Stimulated activated CD4-positive, alpha-beta T cell treated with anti-CD3 and anti-CD28 coated beads, Interleukin-4, amount 100 ng/mL, for 1 hour (primary cell): Measurements from ENCODE around the gene MYL6.
A peak's percentile ranks its signal among the peaks of the same experiment; 100 is the strongest.
"Not testable (repeated sequence)": the region's sequence is repeated elsewhere in the genome, so short reads cannot be mapped to it uniquely, and the experiment has no call there.

Experiments used
- DNase-seq: peaks from one replicate; pipeline ENCODE4 v3.0.0-alpha.2; 2020

Gene MYL6

DNA sequence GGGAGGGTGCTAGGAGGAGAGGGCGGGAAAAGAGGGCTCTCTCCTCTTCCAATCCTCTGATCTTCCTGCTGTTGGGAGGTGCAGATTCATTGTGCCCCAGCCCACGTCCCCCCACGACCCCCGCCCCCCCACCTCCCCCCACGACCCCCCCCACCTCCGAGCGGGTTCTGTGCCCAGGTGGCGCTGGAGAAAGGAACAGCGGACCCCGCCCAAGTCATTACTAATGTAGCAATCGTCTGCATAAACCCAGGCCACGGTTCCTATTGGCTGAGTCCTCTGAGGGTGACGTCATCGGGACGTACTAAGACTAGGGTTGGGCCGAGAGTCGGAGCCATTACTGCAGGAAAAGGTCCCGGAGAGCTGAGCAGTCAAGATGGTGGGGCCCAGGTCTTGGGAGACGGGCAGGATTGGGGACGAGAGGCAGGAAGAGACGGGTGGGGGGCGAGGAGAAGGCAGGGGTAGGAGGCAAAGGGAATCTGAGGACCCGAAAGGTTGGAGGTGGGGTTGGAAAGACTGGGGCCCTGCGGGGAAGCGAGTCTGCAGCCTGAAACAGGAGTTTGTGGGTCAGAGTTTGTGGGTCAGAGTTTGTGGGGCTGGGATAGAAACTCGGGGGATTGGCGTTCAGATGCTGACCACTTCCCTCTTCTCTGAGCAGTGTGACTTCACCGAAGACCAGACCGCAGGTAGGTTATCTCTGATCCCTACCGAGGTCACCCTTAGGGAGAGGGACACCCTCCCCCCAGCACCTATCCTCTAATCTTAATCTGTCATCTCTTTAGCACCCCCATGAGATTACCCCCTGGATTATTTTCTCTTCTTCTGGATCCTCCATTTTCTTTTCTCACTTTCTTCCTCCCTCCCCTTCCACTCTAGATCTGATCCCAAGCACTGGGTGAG is at the start of gene MYL6:
TSS of gene MYL6 (plus strand) at position 331 of the 897 bp plus-strand sequence. CDS start at position 374, 43 bp downstream.
- peak; percentile 83 for DNase-seq

DNA sequence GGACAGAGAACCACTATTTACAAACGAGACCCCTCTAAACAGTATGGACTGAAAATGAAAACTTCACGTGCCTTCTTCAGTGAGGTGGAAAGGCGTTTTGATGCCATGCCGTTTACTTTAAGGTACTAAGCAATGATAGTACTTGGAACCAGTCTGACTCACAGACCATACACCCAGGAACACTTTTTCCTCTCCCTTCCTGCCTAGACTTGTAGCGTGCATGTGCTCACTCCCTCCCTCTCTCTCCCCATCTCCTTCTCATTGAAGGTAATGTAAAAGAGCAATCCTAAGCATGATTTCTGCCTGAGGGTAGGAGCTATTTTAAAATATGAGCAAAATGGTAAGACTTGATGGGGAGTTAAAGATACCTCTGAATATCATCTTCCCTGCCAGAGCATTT is 47.6 kb upstream of the MYL6 start:
- DNase-seq: no peak

DNA sequence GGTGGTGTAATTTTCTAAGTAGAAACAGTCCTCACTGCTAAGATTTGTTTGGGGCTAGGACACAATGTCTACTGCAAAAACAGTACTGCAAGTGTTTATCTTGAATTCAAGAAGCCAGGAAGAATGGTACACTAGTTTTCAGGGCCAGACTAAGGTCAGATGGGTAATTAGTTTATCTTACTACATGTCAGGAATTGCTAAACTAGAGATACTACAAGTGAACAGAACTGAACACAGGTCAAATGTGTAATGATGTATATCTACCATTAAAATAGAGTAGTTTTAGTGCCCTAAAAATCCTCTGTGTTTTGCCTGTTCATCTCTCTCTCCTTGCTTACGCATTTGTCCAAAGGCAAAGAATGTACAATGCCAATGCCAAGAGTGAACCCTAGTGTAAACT is 44.1 kb upstream of the MYL6 start:
- DNase-seq: no peak

DNA sequence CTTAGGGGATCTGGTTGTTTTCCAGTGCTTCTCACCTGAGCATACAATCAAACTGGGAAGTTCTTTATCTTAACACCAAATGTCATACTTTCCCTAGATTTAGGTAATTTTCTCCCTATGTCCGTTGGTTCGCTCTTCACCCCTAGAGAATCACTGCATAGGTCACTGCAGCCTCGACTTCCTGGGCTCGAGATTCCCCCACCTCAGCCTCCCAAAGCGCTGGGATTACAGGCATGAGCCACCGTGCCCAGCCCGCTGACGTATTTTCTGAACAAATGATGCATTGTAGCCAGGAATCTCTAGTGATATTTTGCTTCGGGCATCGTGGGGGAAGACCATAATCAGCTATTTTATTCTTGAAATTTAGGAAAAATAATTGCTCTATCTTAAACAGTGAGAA is 42.8 kb upstream of the MYL6 start:
- no peak for DNase-seq

DNA sequence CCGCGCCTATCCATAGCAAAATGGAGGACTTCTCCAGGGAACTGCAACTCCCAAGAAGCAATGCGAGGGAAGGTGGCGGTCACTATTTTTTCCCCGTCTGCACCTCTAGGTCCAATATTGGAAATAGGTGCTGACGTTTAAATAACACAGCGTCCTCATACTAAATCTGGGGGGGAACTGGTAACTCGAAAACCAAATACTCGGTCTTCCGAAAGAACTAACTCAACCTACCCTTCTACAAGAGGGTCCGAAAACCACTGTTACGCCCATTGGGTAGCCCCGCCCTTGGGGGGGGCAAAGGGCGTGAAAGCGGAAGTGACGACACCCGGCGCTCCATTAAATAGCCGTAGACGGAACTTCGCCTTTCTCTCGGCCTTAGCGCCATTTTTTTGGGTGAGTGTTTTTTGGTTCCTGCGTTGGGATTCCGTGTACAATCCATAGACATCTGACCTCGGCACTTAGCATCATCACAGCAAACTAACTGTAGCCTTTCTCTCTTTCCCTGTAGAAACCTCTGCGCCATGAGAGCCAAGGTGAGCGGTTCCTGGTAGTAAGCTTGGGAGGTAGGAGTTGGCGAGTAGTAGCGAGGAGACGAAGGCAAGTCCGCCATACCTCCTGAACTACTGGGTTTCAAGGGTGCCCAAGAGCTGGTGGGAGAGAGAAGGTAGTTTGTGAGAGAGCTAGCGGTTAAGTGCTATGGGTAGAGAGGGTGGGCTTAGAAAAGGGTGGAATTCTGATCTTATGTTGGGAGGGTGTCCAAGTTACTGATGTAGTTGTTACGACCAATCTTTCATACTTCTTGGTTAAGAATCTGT is 41.7 kb upstream of the MYL6 start, which contains the start of gene RPL41:
TSS of gene RPL41 (plus strand) at position 367 of the 815 bp plus-strand sequence.
- DNase-seq: peak; percentile 91

DNA sequence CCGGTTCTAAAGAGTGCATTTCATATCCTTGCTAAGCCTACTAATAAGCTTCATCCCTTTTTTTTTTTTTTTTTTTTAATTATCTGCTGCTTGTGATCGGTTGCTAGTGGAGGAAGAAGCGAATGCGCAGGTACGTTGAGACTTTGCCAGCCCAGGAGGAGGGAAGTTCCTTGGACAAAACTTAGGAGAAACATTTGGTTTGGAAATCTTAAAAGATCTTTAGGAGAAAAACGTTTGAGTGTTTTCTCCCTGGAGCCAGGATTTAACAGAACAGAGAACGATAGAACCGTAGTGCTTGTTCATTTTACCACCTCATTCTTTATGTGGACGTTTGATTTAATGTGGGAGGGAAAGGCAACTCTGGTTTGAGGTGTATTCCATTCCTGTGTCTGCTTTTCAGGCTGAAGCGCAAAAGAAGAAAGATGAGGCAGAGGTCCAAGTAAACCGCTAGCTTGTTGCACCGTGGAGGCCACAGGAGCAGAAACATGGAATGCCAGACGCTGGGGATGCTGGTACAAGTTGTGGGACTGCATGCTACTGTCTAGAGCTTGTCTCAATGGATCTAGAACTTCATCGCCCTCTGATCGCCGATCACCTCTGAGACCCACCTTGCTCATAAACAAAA is 41.0 kb upstream of the MYL6 start:
- DNase-seq: not testable (repeated sequence)

DNA sequence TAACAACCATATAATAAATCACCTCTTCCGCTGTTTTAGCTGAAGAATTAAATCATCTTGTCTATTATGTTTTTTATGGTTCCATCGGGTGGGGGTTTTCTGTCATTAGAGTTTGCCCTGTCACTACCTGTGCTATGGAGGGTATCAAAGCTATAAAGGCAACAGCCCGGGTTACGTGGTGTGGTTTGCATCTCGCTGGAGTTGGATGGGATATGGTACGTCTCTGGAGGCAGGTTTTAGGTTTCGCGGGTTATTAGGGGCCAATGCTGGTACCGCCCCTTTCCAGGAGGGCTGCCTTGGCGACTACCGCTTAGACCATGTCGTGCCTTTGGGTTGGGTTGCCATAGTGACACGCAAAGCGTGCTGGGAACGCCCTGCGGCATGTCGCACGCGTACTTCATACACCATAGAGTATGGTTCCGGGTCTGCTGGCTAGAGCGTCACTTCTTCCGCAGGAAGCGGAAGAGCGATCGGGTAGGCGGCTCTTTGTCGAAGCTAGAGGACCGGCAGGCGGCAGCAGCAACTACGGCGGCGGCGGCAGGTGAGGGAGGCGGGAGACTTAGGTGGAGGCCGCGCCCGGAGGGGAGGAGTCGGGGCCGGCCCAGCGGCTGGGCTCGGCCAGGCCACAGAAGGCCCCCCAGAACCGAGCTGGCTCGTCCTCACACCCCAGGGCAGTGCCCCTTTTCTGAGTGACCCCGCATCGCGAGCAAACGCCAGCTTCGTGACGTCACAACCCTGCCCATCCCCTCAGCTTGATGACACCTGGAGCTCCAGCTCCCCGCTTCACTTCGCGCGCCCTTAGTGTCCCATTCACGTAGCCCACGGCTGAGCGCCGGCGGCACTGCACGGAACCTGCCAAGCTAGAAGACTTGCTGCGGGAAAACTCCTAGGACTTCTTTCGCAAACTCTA is 40.1 kb upstream of the MYL6 start, which contains the start of gene ZC3H10:
TSS of gene ZC3H10 (plus strand) at position 489 of the 910 bp plus-strand sequence. CDS start 2,297 bp downstream, outside the sequence.
- DNase-seq: peak; percentile 94

DNA sequence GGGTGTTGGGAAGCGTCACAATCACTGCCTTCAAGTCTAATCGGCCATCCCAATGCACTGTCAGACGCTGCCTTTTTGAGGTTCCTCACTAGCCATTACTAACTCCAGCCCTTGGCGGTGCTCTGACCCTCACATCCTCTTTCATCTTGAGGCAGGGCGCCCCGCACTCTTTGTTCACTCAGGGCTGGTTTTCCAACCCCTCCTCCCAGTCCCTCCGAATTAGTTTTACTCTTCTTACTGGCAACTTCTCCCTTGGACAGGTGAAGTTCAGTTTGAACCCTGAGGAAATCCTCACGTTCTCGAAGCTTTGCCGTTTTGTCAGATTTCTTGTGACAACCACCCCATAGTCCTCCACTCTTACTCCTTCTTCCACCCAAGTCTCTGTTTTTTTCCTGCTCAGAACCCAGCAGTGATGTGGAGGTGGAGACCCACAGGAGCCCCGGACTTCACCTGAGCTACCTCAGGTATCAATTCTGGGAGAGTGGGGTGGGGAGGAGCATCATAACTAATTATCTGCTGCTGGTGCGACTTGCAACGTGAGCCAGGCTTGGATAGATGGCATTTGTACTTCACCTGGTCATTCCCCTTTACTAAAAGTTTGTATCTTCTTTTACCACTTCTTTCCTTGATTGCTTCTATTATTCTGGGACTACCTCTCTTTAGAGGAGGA is 39.3 kb upstream of the MYL6 start:
- DNase-seq: no peak

DNA sequence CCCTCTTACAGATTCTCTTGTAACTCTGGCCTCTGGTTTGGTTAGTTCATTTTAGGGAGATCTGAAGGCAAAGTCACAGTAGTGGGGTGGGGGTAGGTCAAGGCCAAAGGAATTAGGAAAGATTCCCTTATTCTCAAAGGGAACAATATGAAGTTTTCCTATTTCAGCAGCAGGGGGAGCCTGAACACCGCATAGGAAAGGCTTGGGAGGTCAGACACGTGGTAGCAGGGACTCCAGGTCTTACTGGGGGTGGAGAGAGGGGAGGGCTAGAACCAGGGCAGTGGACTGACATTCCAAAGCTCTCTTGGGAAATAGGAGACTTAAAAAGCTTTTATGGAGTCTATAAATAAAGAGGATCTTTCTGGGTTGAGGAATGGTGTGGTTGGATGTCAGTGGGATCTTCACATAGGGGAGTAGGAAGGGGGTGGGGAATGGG is 38.8 kb upstream of the MYL6 start:
- DNase-seq: peak; percentile 54

DNA sequence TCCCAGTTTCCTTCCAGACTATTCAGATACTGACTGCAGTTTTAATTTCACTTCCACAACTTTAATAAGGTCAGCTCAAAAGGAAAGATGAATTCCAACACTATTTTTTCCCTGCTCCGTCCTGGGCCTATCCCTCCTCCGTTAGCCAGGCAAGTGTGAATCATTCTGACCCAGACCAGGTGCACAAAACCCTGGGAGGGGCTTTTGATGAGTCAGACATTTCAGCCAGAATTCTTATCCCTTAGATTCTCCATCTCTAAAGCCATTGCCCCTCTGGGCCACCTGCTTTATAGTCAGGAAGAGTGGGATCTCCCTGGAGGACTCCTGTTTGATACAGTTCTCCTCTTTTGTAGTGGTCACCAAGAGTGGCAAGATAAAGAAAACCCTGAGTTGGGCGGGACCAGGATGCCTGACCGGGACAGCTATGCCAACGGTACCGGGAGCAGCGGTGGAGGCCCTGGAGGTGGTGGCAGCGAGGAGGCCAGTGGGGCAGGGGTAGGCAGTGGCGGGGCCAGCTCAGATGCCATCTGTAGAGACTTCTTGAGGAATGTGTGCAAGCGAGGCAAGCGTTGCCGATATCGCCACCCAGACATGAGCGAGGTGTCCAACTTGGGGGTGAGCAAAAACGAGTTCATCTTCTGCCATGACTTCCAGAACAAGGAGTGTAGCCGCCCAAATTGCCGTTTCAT is 37.9 kb upstream of the MYL6 start:
- DNase-seq: no peak

DNA sequence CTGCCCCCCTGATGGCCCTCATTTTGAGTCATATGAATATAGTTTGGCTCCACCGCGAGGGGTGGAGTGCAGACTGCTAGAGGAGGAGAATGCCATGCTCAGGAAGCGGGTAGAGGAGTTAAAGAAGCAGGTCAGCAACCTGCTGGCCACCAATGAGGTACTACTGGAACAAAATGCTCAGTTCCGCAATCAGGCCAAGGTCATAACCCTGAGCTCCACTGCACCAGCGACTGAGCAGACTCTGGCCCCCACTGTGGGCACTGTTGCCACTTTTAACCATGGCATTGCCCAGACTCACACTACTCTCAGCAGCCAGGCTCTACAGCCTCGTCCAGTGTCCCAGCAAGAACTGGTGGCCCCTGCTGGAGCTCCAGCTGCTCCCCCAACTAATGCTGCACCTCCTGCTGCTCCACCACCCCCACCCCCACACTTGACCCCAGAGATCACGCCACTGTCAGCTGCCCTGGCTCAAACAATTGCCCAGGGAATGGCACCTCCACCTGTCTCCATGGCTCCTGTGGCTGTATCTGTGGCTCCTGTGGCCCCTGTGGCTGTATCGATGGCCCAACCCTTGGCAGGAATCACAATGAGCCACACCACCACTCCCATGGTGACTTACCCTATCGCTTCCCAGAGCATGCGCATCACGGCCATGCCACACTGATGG is 36.8 kb upstream of the MYL6 start:
- DNase-seq: no peak

DNA sequence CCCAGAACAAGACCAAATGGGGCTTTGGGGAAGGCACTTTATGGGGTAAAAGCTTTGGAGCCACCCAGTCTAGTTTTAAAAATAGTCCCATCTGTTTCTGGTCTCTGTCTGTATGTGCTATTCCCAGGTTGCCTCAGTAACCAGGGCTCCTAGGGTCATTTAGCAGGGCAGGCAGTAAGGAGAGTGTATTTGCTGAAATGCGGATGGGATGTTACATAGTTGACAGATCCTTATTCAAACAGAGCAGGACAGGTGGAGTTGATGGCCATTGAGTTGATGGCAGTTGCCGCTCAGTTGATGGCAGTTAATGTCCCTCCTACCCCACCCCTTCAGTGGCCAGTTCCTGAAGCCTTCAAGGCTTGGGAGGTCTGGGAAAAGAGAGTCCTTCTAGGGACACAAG is 35.5 kb upstream of the MYL6 start:
- no peak for DNase-seq

DNA sequence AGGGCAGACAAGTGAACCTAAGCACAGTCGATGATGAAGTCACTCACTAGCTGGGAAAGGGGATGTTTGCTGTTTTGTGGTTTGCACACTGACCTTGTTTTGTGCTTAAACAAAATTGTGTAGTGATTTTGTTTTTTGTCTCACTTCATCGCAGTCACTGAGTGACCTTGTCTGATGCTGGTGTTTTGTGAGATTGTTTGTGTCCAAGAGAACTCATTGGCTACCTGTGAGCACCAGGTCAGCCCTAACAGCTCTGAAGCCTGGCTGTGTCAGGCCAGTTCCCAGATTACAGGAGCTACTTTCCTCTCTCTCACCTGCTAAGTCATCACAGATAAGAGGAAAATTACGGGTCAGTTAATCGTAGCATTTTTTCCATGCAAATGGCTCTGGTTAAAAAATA is 34.0 kb upstream of the MYL6 start:
- DNase-seq: no peak

DNA sequence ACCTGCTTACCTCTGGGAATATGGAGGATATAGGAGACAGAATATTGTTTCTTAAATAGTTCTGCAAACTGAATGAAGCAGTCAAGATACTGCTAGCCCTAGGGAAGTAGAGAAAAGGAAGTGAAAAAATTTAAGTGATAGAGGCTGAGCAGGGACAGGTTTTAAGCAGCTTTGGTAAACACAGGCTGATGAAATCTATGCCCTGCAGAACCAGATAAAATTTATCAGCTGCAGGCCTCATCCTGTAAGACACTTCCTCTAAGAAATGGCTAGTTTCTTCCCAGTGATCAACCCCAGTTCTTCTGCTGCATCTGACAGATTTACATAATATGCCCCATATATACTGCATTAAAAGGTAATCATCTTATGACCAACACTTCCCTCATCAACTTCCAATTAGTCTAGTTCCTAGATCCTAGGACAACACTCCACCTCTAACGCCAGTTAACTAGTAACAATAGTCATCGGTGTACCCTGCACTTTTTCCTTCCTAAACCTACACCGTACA is 31.4 kb upstream of the MYL6 start:
- no peak for DNase-seq

DNA sequence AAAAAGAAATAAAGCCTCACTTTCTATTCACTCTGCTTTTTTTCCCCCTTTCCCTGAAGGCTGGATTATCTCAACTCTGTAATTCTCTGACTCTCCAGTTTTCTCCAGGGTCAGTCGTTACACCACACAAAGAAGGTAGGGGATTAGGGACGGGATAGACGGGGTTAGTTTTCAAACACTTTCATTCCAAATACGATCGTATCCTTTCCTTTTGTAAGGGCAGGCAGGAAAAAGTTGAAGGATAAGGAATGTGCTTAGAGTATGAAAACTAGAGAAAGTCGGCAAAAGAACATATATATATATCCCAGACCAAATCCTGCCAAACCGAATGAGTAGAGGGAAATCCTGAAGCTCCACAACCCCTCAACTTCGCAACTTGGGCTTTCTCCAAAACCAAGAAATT is 30.7 kb upstream of the MYL6 start:
- no peak for DNase-seq

DNA sequence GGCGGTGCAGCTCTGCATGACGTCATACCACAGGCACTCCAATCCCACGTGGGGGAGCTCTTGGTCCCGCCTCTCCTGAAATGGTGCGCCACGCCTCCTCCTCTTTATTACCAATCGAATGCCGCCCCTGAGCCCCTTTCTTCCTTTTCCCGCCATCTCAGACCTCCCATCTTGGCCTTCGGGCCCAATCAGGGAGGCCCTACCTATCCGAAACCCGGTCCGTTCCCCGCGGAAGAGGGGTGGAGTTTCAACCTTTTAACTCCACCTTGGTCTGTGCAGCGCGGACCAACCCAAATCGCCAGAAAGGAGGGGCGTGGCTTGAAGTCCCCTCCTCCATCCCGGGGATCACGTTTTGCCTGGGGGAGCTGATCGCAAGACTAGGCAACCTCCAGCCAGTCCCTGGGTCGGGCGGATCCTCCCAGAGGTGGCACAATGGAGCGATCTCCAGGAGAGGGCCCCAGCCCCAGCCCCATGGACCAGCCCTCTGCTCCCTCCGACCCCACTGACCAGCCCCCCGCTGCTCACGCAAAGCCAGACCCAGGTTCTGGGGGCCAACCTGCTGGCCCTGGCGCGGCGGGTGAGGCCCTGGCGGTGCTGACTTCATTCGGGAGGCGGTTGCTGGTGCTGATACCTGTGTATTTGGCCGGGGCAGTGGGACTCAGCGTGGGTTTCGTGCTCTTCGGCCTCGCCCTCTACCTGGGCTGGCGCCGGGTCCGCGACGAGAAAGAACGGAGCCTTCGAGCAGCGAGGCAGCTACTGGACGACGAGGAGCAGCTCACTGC is 30.1 kb upstream of the MYL6 start, which contains the start of gene ESYT1:
TSS of gene ESYT1 (plus strand) at position 380 of the 782 bp plus-strand sequence. CDS start at position 433, 53 bp downstream.
- DNase-seq: peak; percentile 91

DNA sequence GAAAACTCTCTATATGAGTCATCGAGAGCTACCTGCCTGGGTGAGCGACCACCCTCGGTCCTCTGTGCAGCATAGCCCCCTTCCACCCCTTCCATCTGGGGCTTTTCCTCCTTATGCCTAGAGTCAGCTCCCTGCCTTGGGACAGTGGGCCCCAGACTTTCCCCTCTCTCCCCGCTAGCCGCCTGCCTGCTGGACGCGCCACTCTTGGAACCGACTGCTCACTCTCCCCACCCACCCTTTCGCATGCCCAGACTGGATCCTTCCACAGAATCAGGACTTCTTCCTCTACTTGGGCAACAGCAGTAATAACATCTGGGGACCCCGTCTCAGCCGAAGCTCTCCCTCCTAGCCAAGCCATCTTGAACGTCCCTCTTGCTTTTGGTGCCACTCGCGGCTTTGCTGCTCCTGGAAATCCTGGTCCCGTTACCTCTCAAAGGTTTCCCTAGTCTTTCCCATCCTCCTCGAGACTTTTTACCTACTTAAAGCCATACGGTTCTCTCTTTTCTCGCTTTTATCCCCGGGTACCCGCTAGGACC is 29.4 kb upstream of the MYL6 start:
- peak; percentile 20 for DNase-seq

DNA sequence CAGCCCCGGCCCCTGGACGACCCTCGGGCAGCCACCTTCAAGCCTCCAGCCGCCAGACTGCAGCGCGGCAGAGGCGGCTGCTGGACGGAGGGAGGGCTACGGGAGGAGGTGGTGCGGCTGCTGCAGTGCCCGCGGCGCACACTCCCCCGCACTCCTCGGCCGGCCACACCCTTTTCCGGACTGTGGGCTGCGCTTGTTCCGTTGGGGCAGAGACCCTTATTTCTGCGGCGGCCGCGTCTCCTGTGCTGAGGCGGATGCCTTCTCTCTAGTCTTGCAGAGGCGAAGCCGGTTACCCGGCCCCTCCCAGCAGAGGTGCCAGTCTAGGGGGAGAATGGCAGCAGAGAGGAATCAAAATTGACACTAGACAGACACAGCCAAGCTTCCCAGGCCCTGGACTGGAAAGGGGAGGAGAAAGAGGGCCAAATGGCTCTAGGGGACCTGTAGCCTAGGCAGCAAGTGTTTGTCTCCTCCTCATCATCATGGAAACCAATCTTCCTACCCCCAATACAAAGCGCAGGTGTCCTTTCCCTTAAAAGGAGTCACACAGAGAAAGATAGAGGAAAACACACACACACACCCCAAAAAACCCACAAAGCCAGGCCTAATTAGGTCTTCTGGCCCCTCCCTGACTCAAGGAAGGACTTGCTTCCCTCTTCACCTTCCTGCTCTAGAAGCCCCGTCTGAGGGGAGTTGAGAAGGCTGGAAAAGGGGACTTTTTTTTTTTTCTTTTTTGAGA is 28.8 kb upstream of the MYL6 start:
- DNase-seq: peak; percentile 58
